ENCODE results near the gene COL23A1.

DNA sequence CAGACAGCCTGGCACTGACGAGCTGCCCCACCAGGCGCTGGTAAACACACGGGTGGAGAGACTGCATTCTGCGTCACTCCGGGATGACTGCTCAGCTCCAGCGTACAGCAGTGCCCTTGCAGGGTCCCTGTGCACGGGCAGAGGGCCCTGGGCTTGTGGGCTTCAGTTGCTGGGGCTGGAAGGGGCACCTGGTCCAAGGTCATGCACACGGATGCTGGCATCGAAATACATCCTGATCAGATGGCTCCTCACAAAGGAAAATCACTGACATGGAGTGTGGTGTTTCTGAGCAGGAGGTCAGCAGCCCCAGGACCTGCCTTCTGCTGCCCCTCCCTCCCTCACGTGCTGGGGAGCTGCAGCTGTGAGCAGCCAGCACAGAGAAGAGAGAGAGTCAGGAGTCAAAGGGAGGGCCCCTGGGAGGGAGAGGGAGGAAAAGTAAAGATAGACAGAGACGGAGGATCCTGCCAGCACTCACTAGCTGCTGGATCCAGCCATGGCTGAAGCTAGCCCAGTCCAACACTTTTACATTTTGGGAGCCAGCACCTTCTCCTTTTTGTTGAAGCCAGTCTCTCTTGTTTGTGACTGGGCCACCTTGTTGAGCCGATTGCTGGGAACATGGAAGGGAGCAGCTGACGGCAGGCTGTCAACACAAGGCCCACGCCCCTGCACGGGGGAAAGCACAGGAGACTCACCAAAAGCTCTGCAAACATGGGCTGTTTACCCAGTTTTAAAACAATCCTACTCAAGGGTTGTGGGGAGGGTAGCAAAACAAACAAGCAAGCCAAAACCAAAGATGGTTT is 191.1 kb downstream of the COL23A1 start:
- no peak for TF ChIP-seq CTCF (IDR thresholded peaks at IDR 0.05)
- no peak for TF ChIP-seq EP300 (IDR thresholded peaks at IDR 0.05)
- TF ChIP-seq POLR2A (IDR thresholded peaks at IDR 0.05; ENCODE audit: low read depth), result no peak
- no peak for TF ChIP-seq POLR2AphosphoS5 (IDR thresholded peaks at IDR 0.05)
